Measurements from ENCODE around the gene PELI2. TPM values are rescaled to one million over a fixed set of nuclear protein-coding genes. Genes with fewer than 3 reads are reported as not detected.
A peak's percentile ranks its signal among the peaks of the same experiment; 100 is the strongest.

The PELI2 gene
- total RNA-seq, 2 donors from 2014 or later = 11.3 to 11.7 TPM

DNA sequence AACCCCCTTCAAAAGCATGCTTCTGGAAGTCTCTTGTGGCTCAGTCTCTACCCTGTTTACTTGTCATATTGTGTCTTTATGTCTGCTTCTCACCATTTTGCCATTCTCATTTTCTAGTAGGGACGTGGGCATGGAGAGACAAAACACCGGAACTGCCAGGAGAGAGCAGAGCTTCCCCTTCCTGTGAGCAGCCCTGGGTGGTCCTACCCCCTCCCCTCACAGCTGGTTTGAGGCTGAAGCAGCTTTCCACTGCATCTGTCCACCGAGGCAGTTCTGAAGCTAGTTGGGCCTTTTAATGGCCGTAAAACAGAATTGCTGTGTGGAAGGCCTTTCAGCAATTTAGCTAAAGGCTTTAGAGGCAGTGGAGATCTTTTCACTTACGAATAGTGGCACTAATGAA is 77.0 kb downstream of the PELI2 start:
- Mint-ChIP-seq H3K36me3 (ENCODE audit: insufficient read depth in 2 of 2) (no peaks in the 10 kb centered on the region), H3K27ac (no peak overlapping the region), H3K27me3 (ENCODE audit: low read depth) (no peaks in the 10 kb centered on the region), H3K4me3 (peak overlapping the region; percentile 52 to 63), H3K4me1 (ENCODE audit: low read depth) (peaks cover 25% of the 10 kb centered on the region), H3K9me3 (no peaks in the 10 kb centered on the region)
- ATAC-seq (replicated peaks in 1 of 2) (no peak), DNase-seq (no peak)

GRCh38 chr14:56195704-56196103 is 77.5 kb downstream of the PELI2 start:
- ATAC-seq (replicated peaks in 1 of 2) = peak; percentile 69 to 87
- H3K27me3 Mint-ChIP-seq (ENCODE audit: low read depth) = no peaks in the 10 kb centered on the region
- DNase-seq = peak; percentile 15 to 22
- peak overlapping the region; percentile 52 to 63 for H3K4me3 Mint-ChIP-seq
- no peaks in the 10 kb centered on the region for H3K36me3 Mint-ChIP-seq (ENCODE audit: insufficient read depth in 2 of 2)
- H3K27ac Mint-ChIP-seq = peak overlapping the region; percentile 27
- H3K9me3 Mint-ChIP-seq = no peaks in the 10 kb centered on the region
- H3K4me1 Mint-ChIP-seq (ENCODE audit: low read depth) = peaks cover 25% of the 10 kb centered on the region

- Mint-ChIP-seq H3K27me3 (ENCODE audit: low read depth) (no peaks in the 10 kb centered on the region), H3K27ac (no peak overlapping the region), H3K4me1 (ENCODE audit: low read depth) (peaks cover 25% of the 10 kb centered on the region), H3K36me3 (ENCODE audit: insufficient read depth in 2 of 2) (no peaks in the 10 kb centered on the region), H3K4me3 (no peak overlapping the region), H3K9me3 (no peaks in the 10 kb centered on the region)
- no peak for ATAC-seq (replicated peaks in 1 of 2)
- no peak for DNase-seq
These were observed 78.1 kb downstream of the PELI2 start for GRCh38 chr14:56196274-56196673.

- ATAC-seq (replicated peaks in 1 of 2) (no peak), DNase-seq (no peak)
- no peak overlapping the region for H3K27ac Mint-ChIP-seq
- H3K9me3 Mint-ChIP-seq = no peaks in the 10 kb centered on the region
- H3K4me1 Mint-ChIP-seq (ENCODE audit: low read depth) = peaks cover 29% of the 10 kb centered on the region
- H3K4me3 Mint-ChIP-seq = no peak overlapping the region
- H3K27me3 Mint-ChIP-seq (ENCODE audit: low read depth) = no peaks in the 10 kb centered on the region
- no peaks in the 10 kb centered on the region for H3K36me3 Mint-ChIP-seq (ENCODE audit: insufficient read depth in 2 of 2)
These were observed 78.9 kb downstream of the PELI2 start for GRCh38 chr14:56197150-56197549.

DNA sequence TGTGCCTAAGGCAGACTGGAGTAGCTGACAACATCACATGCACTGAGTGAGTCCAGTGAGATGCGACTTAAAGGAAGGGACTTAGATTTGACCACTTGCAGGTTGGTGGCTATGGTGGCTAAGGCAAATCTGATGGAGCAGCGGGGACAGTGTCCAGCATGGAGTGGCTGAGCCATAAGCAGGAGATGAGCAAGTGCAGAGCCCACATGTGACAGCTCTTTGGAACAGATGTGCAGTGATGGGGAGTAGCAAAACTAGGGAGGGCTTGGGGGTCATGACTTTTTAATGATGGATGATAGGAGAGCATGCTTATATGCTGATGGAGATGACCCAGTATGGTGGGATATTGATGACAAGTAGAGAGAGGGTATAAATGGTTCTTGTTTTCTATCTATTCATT is 80.2 kb downstream of the PELI2 start:
- Mint-ChIP-seq H3K9me3 (no peaks in the 10 kb centered on the region), H3K27me3 (ENCODE audit: low read depth) (no peaks in the 10 kb centered on the region), H3K4me1 (ENCODE audit: low read depth) (peaks cover 33% of the 10 kb centered on the region), H3K36me3 (ENCODE audit: insufficient read depth in 2 of 2) (no peaks in the 10 kb centered on the region), H3K4me3 (no peak overlapping the region), H3K27ac (no peak overlapping the region)
- ATAC-seq (replicated peaks in 1 of 2) (no peak), DNase-seq (no peak)

DNA sequence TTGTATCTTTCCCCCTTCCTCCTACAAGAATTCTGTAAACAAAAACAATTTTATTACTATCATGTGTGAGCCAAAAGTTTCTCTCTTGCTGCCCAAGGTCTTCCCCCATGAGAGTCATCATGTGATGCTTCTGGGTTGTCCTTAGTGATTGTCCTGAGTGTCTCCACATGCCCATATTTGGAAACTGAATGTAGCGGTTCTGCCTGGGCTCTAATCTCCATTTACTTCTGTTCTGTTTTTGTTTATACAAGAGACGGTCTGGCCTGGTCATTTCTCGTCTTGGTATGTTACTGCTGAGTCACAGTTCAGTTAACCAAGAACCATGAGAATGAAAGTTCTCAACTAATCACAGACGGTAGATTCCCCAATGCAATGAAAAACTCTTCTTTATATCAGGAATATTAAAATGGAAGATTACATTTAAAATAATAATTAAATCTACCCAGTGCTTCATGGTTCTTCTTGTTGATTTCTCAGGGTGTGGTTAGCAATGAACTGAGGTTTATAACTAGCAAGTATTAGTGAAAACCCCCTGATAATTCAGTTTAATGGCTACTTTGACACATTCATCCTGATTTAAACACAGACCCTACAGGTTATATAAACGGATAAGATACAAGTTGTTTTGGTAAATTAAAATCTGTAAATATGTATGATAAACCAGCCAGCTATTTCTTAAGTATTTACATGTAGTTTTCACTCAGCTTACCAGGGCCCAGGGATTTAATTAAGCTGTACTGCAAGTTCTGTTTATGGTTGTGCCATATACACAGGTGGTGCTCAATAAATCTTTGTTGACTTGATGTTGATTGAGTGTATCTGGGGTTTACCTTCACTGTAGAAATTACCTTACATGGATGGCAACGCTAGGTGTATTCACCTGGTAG is 81.1 kb downstream of the PELI2 start:
- no peak overlapping the region for H3K27ac Mint-ChIP-seq

DNA sequence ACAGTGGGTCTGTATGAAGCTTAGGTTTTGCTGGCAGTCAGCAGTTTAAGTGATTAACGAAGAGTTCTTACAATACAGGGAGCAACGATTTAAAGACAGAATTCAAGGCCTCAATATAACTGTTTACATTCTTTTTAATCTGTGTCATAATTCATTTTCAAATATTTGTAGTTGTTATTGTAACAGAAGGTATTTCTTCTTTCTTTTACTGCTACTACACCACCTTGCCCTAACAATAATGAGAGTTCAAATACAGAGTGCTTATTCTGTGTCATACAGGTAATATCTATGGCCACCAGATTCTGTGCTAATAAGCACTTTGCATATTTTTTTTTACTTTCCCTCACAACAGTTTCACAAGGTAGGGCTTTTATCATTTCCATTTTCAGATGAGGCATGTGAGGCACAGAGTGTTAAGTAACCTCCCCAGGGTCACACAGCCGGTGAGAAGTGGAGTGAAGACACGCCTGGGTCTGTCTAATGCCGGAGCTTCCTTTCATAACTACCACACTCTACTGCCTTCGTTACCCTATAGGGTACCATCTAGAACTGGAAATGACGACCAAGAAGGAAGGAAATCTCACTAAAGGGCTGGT is 81.9 kb downstream of the PELI2 start:
- DNase-seq (no peak), ATAC-seq (replicated peaks in 1 of 2) (no peak)
- H3K9me3 Mint-ChIP-seq = no peaks in the 10 kb centered on the region
- no peaks in the 10 kb centered on the region for H3K36me3 Mint-ChIP-seq (ENCODE audit: insufficient read depth in 2 of 2)
- no peak overlapping the region for H3K27ac Mint-ChIP-seq
- H3K4me3 Mint-ChIP-seq = no peak overlapping the region
- peaks cover 19% of the 10 kb centered on the region for H3K4me1 Mint-ChIP-seq (ENCODE audit: low read depth)
- no peaks in the 10 kb centered on the region for H3K27me3 Mint-ChIP-seq (ENCODE audit: low read depth)

More for the DNA sequence above, 81.1 kb downstream of the PELI2 start:
- DNase-seq (no peak), ATAC-seq (replicated peaks in 1 of 2) (no peak)
- no peaks in the 10 kb centered on the region for H3K9me3 Mint-ChIP-seq
- peaks cover 27% of the 10 kb centered on the region for H3K4me1 Mint-ChIP-seq (ENCODE audit: low read depth)
- no peaks in the 10 kb centered on the region for H3K27me3 Mint-ChIP-seq (ENCODE audit: low read depth)
- H3K4me3 Mint-ChIP-seq = no peak overlapping the region
- H3K36me3 Mint-ChIP-seq (ENCODE audit: insufficient read depth in 2 of 2) = no peaks in the 10 kb centered on the region

DNA sequence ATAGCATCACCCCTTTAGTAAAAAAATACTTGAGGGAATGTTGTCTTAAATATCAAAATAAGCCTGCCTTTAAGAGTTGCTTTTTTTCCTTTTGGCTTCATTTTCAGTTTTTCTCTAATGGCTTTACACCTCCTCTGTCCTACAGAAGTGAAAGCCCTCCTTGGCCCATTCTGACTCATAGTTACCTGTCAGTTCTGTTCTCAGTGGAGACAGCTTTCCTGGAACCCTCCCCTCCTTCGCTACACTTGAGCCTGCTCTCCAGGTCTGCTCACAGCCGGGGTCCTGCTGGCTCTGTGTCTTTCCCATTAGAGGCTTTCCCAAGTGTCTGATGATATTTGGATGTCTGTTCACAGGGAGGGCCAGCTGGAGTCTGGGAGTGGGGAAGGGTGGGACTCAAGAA is 84.0 kb downstream of the PELI2 start:
- DNase-seq = peak in 1 of 2 donors; percentile 18
- Mint-ChIP-seq H3K36me3 (ENCODE audit: insufficient read depth in 2 of 2) (no peaks in the 10 kb centered on the region), H3K4me3 (no peak overlapping the region), H3K27ac (no peak overlapping the region), H3K9me3 (no peaks in the 10 kb centered on the region), H3K27me3 (ENCODE audit: low read depth) (no peaks in the 10 kb centered on the region), H3K4me1 (ENCODE audit: low read depth) (peaks cover 8% of the 10 kb centered on the region)
- ATAC-seq (replicated peaks in 1 of 2) = peak; percentile 62 to 73

- no peaks in the 10 kb centered on the region for H3K9me3 Mint-ChIP-seq
- H3K4me3 Mint-ChIP-seq = no peak overlapping the region
- ATAC-seq (replicated peaks in 1 of 2) = no peak
- no peak overlapping the region for H3K27ac Mint-ChIP-seq
- no peaks in the 10 kb centered on the region for H3K36me3 Mint-ChIP-seq (ENCODE audit: insufficient read depth in 2 of 2)
- no peak for DNase-seq
- H3K27me3 Mint-ChIP-seq (ENCODE audit: low read depth) = no peaks in the 10 kb centered on the region
- H3K4me1 Mint-ChIP-seq (ENCODE audit: low read depth) = peaks cover 13% of the 10 kb centered on the region
These were observed 87.7 kb downstream of the PELI2 start for GRCh38 chr14:56205881-56206280.

GRCh38 chr14:56206596-56206995 is 88.4 kb downstream of the PELI2 start:
- no peak overlapping the region for H3K27ac Mint-ChIP-seq
- H3K4me1 Mint-ChIP-seq (ENCODE audit: low read depth) = peaks cover 13% of the 10 kb centered on the region

GRCh38 chr14:56207626-56208292 is 89.5 kb downstream of the PELI2 start:
- ATAC-seq (replicated peaks in 1 of 2) (no peak), DNase-seq (no peak)
- Mint-ChIP-seq H3K4me3 (no peak overlapping the region), H3K27me3 (ENCODE audit: low read depth) (no peaks in the 10 kb centered on the region), H3K4me1 (ENCODE audit: low read depth) (peaks cover 5% of the 10 kb centered on the region), H3K9me3 (no peaks in the 10 kb centered on the region), H3K27ac (no peak overlapping the region), H3K36me3 (ENCODE audit: insufficient read depth in 2 of 2) (no peaks in the 10 kb centered on the region)

More at GRCh38 chr14:56206596-56206995, 88.4 kb downstream of the PELI2 start:
- H3K36me3 Mint-ChIP-seq (ENCODE audit: insufficient read depth in 2 of 2) = no peaks in the 10 kb centered on the region
- ATAC-seq (replicated peaks in 1 of 2) = no peak
- H3K9me3 Mint-ChIP-seq = no peaks in the 10 kb centered on the region
- no peaks in the 10 kb centered on the region for H3K27me3 Mint-ChIP-seq (ENCODE audit: low read depth)
- DNase-seq = no peak
- no peak overlapping the region for H3K4me3 Mint-ChIP-seq

DNA sequence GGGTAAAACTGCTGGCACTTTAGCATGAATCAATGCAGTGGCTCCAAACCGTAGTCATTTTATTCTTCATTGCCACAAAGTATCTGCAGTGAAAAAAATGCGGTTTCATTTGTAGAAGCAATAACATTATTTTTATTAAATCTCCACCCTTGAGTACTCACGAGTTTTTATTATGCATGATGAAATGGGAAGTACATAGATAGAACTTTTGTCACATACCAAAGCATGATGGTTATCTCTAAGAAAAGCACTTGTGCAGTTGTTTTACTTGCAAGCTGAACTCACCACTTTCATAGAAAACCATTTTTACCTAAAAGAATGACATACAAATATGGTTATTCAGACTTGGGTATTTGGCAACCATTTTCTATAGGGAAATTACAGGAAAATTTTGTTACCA is 90.3 kb downstream of the PELI2 start:
- Mint-ChIP-seq H3K9me3 (no peaks in the 10 kb centered on the region), H3K27ac (no peak overlapping the region), H3K4me3 (no peak overlapping the region), H3K36me3 (ENCODE audit: insufficient read depth in 2 of 2) (no peaks in the 10 kb centered on the region), H3K4me1 (ENCODE audit: low read depth) (peaks cover 5% of the 10 kb centered on the region), H3K27me3 (ENCODE audit: low read depth) (no peaks in the 10 kb centered on the region)
- ATAC-seq (replicated peaks in 1 of 2) = no peak
- DNase-seq = no peak

- DNase-seq (no peak), ATAC-seq (replicated peaks in 1 of 2) (no peak)
- H3K4me1 Mint-ChIP-seq (ENCODE audit: low read depth) = peaks cover 5% of the 10 kb centered on the region
- H3K4me3 Mint-ChIP-seq = no peak overlapping the region
- H3K9me3 Mint-ChIP-seq = no peaks in the 10 kb centered on the region
- no peaks in the 10 kb centered on the region for H3K36me3 Mint-ChIP-seq (ENCODE audit: insufficient read depth in 2 of 2)
- no peaks in the 10 kb centered on the region for H3K27me3 Mint-ChIP-seq (ENCODE audit: low read depth)
- H3K27ac Mint-ChIP-seq = no peak overlapping the region
These were observed 92.4 kb downstream of the PELI2 start for GRCh38 chr14:56210571-56210970.

All from activated T-cell treated with anti-CD3 and anti-CD28 coated beads, Interleukin-2, amount 50 U/mL, for 72 hours (primary cell).